NCI-H446 treated with DMSO at 0.1 percent for 48 hours (cell line): ENCODE measurements around the gene CACNA1C.

Experiments
- DNase-seq: peaks from one replicate; lab custom pipeline; 2025; lab: John Stamatoyannopoulos, UW

CACNA1C gene

GRCh38 chr12:2322554-2323120 is 269.9 kb downstream of the CACNA1C start:
- DNase-seq, result no peak

DNA sequence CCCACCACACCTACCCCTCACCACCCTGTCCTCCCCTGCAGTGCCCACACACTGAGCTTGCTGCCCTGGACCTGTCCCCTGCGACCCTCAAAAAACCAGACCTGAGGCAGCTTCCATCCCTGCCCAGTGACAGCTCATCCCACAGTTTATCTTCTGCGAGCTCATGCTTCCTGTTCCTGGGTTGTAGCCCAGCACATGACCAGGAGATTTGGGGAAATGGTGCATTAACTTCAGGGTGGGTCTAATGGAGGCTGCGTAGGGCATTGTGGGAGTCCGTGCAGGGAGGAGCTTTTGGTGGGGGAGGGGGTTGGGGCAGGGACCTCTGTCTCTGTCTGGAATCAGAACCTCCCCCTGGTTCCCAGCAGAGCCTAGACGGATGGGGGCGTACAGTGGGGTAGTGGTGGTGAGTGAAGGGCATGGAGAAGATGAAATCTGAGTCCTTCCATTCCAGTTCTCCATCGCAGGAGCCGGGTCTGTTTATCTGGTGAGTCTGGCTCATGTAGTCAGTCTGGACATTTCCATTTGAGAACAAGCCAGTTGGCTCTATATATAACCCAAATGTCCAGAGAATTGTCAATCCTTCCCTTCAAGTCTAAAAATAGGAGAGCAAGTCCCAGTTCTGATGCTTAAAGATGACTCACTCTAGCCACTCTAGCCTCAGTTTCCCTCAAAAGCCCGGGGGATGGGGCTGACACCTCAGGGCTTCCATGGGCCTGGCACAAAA is 270.9 kb downstream of the CACNA1C start:
- DNase-seq, result no peak

DNA sequence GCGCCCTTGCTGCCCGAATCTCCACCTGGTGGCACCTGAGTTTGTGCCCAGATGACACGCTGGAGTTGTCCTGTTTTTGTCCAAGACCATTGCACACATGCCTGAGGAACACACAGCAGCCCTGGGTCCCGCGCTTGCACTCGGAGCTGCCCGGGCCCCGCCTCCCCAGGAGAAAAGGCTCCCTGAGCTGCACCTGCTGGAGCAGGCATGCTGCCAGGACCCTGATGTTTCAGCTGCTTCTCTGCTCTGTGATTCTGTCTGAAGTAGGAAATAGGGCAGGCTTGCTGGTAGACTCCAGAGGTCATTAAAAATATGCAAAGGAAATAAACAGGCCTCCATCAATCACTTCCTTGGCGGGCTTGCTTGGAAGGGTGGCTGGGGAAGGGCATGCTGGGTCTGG is 271.6 kb downstream of the CACNA1C start:
- DNase-seq, result peak; percentile 27

DNA sequence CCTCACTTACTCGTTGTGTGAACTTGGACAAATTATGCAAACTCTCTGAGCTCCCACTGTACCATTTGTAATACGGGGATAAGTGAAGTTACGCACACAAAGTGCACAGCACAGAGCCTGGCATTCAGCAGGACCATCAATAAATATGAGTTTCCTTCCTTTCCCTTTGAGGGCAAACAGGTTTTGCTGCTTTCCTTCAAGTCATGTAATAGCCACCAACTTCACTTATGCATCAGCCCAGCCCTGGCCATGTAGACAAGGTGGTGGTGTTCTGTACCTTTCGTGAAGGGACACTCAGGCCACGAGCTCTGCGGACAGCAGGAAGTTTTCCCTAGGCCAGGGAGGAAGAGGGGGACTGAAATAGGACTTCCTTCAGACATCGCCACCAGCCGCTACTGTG is 272.7 kb downstream of the CACNA1C start:
- DNase-seq, result no peak

DNA sequence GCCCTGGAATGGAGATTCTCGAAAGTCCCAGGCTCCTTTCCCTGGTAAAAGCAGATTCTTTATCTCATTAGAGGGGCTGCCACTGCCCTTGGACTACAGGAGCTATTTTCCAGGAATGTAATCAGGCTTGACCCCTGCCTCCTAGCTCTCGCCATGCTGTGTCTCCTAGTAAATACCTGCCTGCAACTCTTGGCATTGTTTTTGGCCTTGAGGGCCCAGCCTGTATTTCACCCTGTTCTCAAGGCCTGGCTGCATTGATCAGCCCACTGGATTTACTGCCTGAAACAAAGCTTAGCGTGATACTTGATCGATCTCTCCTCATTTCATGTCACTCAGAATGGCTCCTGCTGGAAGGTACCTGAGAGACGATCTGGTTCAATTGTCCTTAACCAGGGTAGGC is 273.7 kb downstream of the CACNA1C start:
- no peak for DNase-seq

DNA sequence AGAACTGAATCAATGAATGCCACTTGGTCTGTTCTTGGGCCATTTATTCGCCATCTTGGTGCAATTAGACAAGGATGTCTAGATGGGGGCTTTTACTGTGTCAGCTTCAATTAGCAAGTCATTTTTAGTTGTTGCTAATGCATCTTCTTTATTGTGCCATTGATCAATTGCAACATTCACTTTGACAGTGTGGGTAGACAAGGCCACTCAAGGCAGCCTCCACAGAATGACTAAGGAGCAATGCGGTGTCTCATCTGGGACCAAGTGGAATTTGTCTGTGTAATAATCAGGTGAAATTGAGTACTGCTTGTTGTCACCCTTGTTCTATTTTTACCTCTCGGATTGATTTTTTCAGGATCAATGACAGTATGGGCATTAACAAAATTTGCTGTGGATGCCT is 275.9 kb downstream of the CACNA1C start:
- no peak for DNase-seq

GRCh38 chr12:2329661-2330210 is 276.9 kb downstream of the CACNA1C start:
- no peak for DNase-seq

DNA sequence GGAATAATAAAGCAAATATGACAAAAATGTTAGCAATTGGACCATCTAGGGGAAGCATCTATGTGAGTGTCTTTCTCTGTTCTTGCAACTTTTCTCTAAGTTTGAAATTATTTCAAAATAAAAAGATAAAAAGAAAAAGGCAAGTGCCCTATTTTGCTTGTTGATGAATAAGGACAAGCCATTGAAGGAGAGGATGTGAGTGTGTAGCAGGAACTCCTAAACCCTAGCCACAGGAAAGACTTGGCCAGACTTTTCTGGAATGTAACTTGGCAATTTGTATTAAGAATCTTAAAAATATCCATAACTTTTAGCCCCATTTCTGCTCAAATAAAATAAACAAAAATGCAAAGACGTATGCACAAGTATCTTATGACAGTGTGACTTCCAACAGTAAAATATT is 279.4 kb downstream of the CACNA1C start:
- no peak for DNase-seq

DNA sequence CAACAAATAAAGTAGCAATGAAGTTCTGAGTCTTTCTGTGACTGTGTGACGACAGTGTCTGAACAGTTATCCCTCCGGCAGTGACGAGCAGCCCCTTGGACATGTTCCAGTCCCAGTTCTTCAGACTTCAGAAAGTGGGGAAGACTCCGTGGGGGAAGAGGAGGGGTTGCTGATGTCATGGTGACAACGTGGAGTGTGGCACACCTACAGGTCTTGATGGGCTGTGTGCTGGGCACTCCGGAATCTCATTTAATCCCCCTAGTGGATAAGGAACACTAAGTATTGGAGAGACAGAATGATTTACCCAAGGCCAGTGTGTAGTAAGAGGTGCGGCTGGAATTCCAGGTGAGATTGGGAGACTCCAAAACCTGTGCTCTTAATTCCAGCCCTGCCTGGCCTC is 280.2 kb downstream of the CACNA1C start:
- DNase-seq, result no peak

GRCh38 chr12:2333491-2334195 is 280.9 kb downstream of the CACNA1C start:
- no peak for DNase-seq

GRCh38 chr12:2334271-2334670 is 281.5 kb downstream of the CACNA1C start:
- DNase-seq, result no peak

DNA sequence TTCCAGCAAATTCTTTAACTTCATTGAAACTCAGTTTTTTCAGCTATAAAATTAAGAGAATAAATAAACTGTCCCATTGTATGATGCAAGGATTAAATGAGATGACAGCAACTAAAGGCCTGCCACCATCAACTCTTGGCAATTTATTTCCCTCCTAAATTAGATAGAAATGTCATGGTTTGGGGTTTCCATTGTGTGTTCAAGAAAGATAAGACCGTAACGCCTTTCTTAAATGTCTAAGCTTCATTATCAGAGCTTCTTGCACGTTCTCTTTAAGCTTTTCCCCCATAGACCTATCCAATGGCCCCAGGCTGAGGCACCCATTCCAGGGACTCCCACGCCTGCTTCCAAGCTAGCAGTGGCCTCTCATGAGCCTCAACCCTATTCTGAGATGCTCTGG is 281.9 kb downstream of the CACNA1C start:
- DNase-seq, result no peak

- no peak for DNase-seq
These were observed 282.3 kb downstream of the CACNA1C start for GRCh38 chr12:2335109-2335508.

DNA sequence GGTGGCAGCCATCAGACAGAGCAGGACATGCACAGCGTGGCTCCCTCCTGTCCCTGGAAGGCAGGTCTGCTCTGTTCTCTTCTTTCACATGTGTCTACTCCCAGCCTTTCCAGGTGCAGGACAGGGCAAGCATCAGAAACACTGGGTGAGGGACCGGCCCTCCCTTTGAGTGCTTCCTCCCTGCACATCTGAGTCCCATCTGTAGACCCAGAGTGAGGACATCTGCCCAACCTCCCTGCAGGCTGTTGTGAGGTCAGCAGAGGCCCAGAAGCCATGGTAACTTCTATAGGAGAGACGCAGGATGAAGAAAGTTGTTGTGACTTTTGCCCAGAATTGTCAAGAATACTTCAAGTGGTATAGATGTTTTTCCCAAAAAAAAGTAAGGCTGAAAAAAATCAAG is 282.7 kb downstream of the CACNA1C start:
- no peak for DNase-seq

GRCh38 chr12:2335916-2336315 is 283.1 kb downstream of the CACNA1C start:
- no peak for DNase-seq

DNA sequence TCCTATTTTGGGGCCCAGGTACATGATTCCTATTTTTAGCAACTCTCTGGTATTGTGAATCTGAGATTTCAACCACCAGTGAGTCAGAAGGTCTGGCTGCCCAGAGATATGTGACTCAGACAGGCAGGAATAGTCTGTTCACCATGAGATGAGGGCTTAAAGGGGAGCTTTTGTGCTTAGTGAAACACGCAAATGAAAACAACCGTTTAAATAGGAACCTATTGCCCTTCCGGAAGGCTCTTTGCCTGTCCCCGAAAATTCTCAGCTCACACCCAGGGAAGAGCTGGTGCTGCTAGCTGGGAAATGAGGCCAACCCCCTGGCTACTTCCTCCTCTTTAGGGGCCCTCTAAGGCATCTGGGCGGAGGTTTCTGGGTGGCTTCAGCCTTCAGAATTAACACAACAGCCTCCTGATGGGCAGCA is 283.6 kb downstream of the CACNA1C start:
- DNase-seq, result peak; percentile 16

GRCh38 chr12:2337031-2338010 is 284.5 kb downstream of the CACNA1C start:
- no peak for DNase-seq

DNA sequence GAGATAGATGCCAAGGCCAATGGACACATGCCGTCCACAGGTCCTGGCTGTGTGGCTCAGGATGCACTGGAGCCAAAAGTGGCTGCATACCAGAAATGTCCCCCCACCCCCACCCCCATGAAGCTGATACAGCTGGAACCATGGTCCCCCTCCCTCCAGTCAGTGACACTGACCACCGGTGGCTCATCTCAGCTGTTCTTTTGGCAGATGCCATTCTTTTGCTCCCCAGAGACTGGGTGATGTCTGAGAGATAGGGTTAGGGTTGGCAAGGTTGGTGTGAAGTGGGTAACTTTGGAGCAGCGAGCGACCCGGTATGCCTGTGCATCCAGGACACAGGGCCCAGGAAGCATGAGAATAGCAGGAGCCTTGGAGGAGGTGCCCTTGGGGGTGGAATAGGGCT is 285.6 kb downstream of the CACNA1C start:
- no peak for DNase-seq

- no peak for DNase-seq
These were observed 286.2 kb downstream of the CACNA1C start for GRCh38 chr12:2338991-2339431.

DNA sequence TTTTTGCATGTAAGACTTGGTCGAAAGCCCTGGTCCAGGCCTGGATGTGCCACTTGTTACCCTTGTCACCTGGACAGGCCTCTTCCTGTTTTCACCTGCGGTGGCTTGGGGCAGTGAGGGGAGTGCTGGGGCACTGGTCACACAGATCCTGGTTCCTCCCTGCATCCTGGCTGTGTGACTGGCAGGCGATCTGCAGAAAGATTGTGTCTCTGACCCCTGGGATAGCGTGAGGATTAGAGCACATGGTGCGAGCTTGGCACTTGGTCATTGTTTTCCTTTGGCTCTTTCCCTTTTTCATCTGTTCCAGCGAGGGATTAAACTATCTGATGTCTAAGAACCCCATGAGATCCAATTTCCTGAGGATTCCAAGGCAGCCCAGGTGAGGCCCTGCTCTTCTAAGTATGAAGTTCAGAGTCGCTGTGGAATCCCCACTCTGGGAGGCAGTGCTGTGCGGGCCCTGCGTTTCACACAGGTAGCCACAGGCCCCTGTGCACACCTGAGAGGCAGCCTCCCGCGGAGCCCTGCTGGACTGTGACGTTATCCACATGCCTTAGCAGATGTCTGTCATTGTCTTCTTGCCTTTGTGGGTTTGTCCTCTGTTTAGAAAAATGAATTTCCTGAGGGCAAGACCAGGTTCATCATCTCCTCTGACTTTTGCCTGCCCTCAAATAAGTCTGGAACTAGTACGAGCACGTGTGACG is 288.4 kb downstream of the CACNA1C start:
- no peak for DNase-seq

DNA sequence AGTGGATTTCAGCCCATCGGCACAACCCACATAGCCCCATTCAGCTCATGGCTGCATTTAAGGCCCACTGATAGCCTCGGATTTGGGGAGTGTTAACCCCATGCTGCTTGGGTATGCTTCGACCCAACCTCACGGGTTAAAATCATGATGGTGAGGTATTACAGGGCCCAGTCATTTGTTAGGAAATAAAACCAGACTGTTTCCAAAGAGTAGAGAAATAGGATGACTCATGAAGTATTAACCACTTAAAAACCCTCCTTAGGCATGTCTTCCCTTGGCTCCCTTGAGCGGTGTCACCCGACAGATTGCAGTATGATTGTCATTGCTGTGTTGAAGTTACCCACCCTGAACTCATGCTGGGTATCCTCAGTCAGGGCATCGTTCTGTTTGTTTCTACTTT is 289.1 kb downstream of the CACNA1C start:
- no peak for DNase-seq
